Eye (tissue), 1 donor: ENCODE measurements around the gene DTNBP1.

ENCODE experiments used
- DNase-seq: peaks from one replicate; pipeline ENCODE4 v3.0.0-alpha.2; 2015

The DTNBP1 gene

GRCh38 chr6:15585760-15586214 lies 77.0 kb downstream of the DTNBP1 start:
- peak; percentile 63 for DNase-seq

DNA sequence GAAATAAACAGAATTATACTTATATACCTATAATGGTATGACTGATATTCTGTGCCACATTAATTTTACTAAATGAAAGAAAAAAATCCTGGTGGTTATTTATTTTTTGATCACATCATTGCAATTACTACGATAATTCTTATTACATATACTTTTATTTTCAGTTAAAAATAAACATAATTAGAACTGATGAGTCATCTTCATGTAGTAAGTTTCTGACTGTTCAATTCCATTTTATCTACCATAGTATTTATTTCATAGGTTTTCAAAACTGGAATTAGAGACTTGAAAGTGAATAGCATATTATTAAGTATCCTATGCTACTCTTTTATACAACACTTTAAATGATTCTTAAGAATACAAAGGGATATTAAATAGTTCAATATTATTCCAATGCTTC lies 80.3 kb downstream of the DTNBP1 start:
- DNase-seq: no peak

DNA sequence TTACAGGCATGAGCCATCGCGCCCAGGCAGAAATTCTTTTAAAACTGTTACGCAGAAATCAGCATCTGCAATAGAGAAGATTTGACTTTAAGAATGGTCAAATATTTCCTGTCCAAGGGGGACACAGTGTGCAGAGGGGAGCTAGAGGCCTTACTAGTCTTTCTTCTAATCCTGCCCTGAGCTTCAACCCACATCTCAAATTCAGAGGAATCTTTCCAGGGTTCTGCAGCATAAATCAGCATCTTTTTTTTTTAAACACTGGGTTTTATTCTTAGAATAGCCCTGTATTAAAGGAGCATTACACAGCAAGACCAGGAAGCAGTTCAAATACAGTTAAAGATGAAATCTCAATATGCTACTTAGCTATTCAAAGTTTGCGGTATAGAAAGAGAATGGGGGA lies 81.1 kb downstream of the DTNBP1 start:
- no peak for DNase-seq

DNA sequence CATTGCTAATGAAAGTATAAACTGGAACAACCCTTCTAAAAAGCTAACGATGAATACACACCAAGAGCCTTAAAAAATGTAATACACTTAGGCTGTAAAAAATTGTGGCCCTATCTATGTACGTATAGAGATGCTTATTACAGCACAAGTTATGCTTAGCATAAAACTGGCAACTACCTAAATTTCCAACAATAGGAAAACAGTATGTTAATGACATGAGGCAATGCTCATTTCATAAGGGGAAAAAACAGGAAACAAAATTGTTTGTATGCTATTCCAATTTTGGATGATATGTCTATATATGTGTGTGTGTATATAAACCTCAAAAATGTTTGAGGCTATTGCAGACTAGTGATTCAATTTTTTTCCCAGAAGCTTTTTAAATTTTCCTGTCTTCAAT lies 82.5 kb downstream of the DTNBP1 start:
- no peak for DNase-seq

- no peak for DNase-seq
Observed at GRCh38 chr6:15578716-15579391, 84.0 kb downstream of the DTNBP1 start.

DNA sequence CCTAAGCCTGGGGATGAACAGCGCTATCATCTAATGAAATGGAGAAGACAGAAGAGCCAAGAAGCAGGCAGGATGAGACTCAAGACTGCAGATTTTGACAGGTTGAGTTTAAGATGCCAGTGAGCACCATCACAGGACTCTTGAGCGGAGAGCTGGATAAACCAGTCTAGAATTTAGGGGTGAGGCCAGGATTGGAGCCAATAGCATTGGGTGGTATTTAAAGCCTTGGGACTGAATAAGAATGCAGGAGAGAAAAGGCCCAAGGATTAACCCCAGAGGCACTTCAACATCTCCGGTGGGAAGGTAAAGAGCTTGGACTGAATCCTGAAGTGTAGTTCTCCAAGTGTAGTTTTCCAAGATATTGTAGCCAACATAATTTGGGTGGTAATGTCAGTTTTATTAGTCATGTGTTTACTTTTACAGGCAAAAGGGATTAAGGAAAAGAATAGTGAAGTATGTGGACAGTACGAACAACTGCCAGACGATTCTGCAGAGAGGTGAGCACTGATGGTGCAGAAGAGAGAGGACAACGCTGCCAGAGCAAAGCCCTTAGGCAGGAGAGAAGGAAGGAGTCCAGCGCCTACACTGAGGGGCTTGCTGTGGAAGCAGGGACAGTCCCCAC lies 85.2 kb downstream of the DTNBP1 start:
- no peak for DNase-seq

DNA sequence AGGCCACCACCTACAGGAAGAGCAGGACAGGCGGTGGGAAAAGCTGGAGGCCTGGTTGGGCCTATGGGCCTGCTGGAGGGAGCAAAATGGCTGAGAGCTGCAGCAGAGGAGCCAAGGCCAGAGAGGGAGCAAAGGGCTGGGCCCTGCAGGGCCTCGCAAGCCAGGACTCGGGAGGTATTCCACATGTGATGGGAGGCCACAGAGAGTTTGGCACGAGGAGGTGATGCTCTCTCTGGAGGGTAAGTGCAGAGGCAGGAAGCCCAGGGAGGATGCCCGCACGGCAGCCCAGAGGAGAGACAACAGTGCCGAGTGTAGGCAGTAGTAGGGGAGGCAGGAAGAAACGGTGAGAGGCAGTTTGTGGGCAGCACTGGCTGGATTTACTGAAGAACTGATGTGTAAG lies 85.7 kb downstream of the DTNBP1 start:
- DNase-seq: no peak

DNA sequence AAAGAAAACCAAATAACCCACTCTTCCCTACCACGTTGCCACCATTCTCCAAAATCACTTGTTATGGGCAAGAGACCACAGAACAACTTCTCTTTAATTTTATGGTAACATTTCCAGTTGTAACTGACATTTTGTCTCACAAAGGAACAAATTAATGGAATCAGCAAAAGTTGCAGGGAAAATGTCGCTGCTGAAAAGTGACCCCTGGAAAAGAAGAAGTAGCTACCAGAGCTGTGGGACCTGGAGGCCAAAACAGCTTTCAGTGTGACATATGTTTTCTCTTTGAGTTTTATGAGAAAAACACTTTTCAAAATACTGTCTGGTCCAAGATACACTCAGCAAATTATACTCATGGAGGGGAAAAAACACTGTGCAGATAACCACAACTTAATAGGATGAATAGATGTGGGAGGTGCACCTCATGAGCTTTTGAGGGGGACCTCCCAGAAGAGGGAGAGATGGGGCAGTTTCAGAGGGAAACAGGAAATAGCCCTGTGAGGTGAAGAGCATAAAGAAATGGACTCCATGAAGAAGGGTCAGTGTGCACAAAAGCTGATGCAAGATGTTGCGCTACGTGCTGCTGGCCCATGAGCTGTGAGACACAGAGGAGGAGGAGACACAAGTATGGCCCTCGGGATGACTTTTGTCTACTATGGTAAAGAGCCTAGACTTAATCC lies 87.3 kb downstream of the DTNBP1 start:
- DNase-seq: no peak

- no peak for DNase-seq
Observed at GRCh38 chr6:15574486-15574885, 88.3 kb downstream of the DTNBP1 start.

DNA sequence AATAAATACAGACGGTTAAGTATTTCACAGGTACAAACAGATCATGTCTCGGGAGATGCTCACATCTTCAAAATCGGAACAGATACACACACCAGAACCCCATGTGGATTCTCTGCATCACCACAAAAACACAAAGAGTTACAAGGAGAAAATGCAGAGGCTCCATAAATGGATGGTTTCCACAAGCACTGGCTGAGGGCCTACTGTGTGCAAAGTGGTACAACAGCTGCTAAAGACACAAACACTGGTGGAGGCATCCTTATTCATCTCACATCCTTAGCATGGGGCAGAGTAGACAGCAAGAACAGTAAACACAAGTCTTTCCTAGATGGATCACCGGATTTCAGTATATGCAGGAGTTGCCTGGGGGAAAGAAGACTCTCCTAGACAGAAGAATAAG lies 88.8 kb downstream of the DTNBP1 start:
- DNase-seq: no peak

GRCh38 chr6:15573384-15573783 lies 89.4 kb downstream of the DTNBP1 start:
- no peak for DNase-seq

GRCh38 chr6:15572296-15573016 lies 90.4 kb downstream of the DTNBP1 start:
- no peak for DNase-seq

DNA sequence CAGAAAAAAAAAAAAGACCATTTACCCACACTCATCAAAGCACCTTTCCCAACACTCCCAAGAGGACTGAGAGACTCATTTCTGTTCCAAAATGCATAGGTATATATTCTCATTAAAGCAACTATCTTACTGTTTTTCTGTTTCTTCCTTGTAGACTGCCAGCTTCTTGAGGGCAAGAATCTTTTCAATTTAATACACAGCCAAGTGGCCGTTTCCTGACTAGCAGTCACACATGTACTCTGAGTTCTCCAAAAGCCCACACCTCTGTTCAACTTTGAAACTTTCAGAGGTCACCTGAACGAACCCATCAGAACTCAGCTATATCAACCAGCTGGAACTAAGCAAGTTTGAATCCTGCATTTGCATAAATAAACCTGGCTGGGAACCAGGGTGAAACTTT lies 92.7 kb downstream of the DTNBP1 start:
- DNase-seq: no peak

DNA sequence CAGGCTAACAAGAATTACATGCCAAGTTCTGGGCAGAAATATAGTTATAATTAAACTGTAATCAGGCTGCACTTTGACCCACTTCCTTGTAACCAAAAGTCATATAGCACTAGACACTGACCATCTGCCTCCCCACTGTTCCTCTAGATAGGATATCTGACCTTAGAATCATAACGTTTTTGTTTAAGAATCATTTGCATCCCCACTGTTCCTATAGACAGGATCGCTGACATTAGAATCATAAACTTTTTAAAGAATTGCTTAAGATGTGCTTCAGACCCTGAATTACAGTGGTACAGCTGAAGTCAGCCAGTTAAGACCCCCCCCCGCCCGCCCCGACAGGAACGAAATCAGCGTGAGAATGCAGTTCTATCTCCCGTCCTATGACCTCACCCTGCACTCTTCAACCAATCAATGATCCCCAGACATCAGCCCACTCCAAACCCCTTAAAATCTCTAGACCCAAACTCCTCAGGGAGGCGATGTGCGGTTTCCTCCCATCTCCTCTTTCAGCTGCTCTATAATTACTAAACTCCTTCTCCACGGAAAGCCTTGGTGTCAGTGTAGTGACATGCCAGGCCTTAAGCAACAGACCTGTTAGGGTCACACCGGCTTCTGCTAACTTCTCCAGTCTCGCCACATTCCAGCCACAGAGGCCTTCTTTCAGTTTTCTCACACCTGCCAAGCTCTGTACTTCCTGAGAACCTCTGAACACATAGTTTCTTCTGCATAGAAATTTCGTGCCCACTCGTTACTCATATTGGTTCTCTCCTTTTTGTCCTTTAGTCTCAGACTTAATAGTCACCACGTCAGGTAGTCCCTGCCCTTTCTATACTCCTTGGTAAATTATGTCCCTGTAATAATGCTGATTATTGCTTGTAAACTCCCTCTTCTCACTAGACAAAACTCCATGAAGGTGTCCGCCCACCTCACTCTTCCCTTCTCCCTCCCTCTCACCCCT lies 93.5 kb downstream of the DTNBP1 start:
- no peak for DNase-seq

- no peak for DNase-seq
Observed at GRCh38 chr6:15562977-15563376, 99.9 kb downstream of the DTNBP1 start.

DNA sequence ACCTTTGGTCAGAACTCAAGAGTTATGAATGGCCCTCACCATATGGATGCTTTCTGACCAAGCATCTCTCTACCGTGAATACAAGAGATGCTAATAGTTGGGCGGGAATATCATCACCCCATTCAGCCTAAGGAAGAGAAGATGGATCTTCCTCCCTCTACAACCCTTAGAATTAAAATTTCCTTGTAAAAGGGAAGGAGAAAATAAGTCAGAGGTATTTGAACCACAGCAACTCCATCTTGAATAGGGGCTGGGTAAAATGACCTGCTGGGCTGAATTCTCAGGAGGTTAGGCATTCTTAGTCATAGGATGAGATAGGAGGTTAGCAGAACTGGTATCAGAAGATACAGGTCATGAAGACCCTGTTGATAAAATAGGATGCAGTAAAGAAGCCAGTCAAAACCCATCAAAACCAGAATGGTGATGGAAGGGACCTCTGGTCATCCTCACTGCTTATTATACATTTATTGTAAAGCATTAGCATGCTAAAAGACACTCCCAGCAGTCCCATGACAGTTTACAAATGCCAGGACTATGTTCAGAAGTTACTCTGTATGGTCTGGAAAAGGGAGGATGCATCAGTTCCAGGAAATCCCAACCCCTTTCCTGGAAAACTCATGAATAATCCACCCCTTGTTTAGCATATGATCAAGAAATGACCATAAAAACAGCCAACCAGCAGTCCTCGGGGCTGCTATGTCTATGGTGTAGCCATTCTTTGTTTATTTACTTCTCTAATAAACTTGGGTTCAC lies 101.2 kb downstream of the DTNBP1 start:
- no peak for DNase-seq

GRCh38 chr6:15560713-15561112 lies 102.1 kb downstream of the DTNBP1 start:
- DNase-seq: no peak

GRCh38 chr6:15557174-15557573 lies 105.7 kb downstream of the DTNBP1 start:
- no peak for DNase-seq

DNA sequence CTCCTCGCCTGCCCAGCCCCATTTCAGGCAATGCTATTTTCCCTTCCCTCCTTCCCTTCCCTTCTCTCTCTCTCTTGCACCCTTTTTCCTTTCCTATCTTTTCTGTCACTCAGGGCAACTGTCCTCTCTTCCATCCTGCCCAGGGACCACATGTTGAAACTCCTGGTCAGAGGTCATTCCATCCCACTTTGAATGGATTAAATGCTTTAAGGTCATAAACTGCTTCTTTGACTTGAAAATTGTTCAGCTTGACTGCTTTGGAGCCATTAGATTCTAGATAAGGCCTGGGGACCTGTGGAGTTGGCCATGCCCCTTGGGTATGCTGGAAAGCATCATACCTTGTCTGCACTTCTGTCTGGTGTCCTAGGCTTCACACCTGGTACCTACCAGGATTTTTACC lies 106.1 kb downstream of the DTNBP1 start:
- DNase-seq: no peak

DNA sequence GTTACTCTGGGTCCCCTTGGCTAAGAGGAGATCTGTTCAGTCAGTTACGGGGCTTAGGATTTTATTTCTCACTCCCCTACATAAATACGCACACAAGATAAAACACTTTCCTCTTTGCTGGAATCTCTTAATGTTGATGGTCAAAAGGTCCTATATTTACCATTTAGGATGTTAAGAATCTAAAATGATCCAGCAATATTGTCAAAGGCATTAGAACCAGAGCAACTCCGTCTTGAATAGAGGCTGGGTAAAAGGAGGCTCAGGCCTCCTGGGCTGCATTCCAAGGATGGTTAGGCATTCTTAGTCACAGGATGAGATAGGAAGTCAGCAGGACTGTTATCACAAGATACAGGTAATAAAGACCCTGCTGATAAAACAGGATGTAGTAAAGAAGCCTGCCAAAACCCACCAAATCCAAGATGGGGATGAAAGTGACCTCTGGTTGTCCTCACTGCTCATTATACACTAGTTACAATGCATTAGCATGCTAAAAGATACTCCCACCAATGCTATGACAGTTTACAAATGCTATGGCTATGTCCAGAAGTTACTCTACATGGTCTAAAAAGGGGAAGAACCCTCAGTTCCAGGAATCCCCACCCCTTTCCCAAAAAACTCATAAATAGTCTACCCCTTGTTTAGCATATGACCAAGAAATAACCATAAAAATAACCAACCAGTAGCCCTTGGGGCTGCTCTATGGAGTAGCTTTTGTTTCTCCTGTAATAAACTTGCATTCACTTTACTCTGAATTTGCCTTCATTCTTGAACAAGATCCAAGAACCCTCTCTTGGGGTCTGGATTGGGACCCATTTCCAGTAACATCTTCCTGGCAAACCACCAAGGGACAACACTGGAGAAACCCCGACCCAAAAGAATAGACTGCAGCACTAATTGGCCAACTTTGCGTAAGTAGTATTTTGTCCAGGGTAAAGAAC lies 107.5 kb downstream of the DTNBP1 start:
- no peak for DNase-seq

- no peak for DNase-seq
Observed at GRCh38 chr6:15554728-15555100, 108.1 kb downstream of the DTNBP1 start.
